MM.1S (cell line): ENCODE measurements around the gene KRT2.

ENCODE experiments used
- DNase-seq: peaks from one replicate; pipeline ENCODE4 v3.0.0-alpha.2; 2015
- H2AFZ ChIP-seq: fragments of 300-600 bp; sonication (generic); 2 replicates; pipeline ENCODE4 v1.6.0; 2016; ENCODE audit warnings: antibody characterized with exemption, low read length
- H3F3A ChIP-seq: fragments of 300-600 bp; sonication (generic); 2 replicates; pipeline ENCODE4 v1.6.1; 2016; ENCODE audit warnings: mild to moderate bottlenecking, antibody characterized with exemption, low read length, moderate library complexity, mixed read lengths; ENCODE audit not compliant: insufficient read depth
- H3K27ac ChIP-seq: fragments of 300-600 bp; sonication (generic); 2 replicates; pipeline ENCODE4 v1.5.1; 2016; ENCODE audit warnings: mild to moderate bottlenecking, low read length
- H3K27me3 ChIP-seq: fragments of 300-600 bp; sonication (generic); replicated peaks from 2 replicates; pipeline ENCODE4 v1.6.0; 2016; ENCODE audit warnings: low read length; ENCODE audit not compliant: insufficient read depth
- H3K36me3 ChIP-seq: fragments of 300-600 bp; sonication (generic); replicated peaks from 2 replicates; pipeline ENCODE4 v1.6.1; 2016; ENCODE audit warnings: mild to moderate bottlenecking, low read length, mixed read lengths; ENCODE audit not compliant: insufficient read depth
- H3K4me1 ChIP-seq: fragments of 300-600 bp; sonication (generic); 2 replicates; pipeline ENCODE4 v1.6.1; 2016; ENCODE audit warnings: low read length, mixed read lengths
- H3K4me2 ChIP-seq: fragments of 300-600 bp; sonication (generic); 2 replicates; pipeline ENCODE4 v1.6.0; 2016; ENCODE audit warnings: low read depth, low read length
- H3K4me3 ChIP-seq: fragments of 300-600 bp; sonication (generic); 2 replicates; pipeline ENCODE4 v1.5.1; 2016; ENCODE audit warnings: low read length, mixed read lengths
- H3K79me2 ChIP-seq: fragments of 300-600 bp; sonication (generic); 2 replicates; pipeline ENCODE4 v1.6.1; 2016; ENCODE audit warnings: mixed run types, low read length, mixed read lengths
- H3K9ac ChIP-seq: fragments of 300-600 bp; sonication (generic); 2 replicates; pipeline ENCODE4 v1.6.1; 2016; ENCODE audit warnings: low read length, mixed read lengths
- H3K9me2 ChIP-seq: fragments of 300-600 bp; sonication (generic); replicated peaks from 2 replicates; pipeline ENCODE4 v1.6.1; 2016; ENCODE audit warnings: mild to moderate bottlenecking, low read length, mixed read lengths; ENCODE audit not compliant: insufficient read depth
- H3K9me3 ChIP-seq: fragments of 300-600 bp; sonication (generic); replicated peaks from 2 replicates; pipeline ENCODE4 v1.6.1; 2016; ENCODE audit warnings: mild to moderate bottlenecking, low read length, mixed read lengths; ENCODE audit not compliant: insufficient read depth
- H4K20me1 ChIP-seq: fragments of 300-600 bp; sonication (generic); 2 replicates; pipeline ENCODE4 v1.6.1; 2016; ENCODE audit warnings: mild to moderate bottlenecking, low read length, moderate library complexity, mixed read lengths; ENCODE audit not compliant: insufficient read depth
- EZH2 ChIP-seq: fragments of 300-600 bp; sonication (generic); optimal IDR thresholded peaks from 2 replicates; pipeline ENCODE3; 2017; ENCODE audit warnings: low read depth, mild to moderate bottlenecking, antibody characterized with exemption, low read length, mixed read lengths
- EZH2phosphoT487 ChIP-seq: fragments of 300-600 bp; sonication (generic); IDR thresholded peaks from 2 replicates; pipeline ENCODE4 v1.6.1; 2018; ENCODE audit warnings: antibody characterized with exemption, low read length
- TF ChIP-seq, protein P1 (sequence below): fragments of 300-600 bp; sonication (generic); IDR thresholded peaks from 2 replicates; pipeline ENCODE4 v1.5.1; 2016; ENCODE audit warnings: antibody characterized with exemption, low read length, mixed read lengths

The KRT2 gene

DNA sequence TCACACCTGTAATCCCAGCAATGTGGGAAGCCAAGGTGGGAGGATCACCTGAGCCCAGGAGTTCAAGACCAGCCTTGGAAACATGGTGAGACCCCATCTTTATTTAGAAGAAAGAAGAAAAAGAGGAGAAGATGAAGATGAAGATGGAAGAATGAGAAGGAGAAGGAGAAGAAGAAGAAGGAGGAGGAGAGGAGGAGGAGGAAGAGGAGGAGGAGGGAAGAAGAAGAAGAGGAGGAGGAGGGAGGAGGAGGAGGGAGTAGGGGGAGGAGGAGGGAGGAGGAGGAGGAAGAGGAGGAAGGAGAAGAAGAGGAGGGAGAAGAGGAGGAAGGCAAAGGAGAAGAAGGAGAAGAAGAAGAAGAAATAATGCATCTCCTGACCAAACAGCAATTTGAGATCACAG, 37.2 kb upstream of the KRT2 start:
- Histone ChIP-seq H3K27ac (no peak overlapping the region), H3K9me2 (no peaks in the 10 kb centered on the region), H3K27me3 (peaks cover 93% of the 10 kb centered on the region), H3K79me2 (no peaks in the 10 kb centered on the region), H3K4me1 (no peaks in the 10 kb centered on the region), H4K20me1 (no peaks in the 10 kb centered on the region), H3F3A (no peaks in the 10 kb centered on the region), H3K9me3 (no peaks in the 10 kb centered on the region), H3K36me3 (no peaks in the 10 kb centered on the region), H3K9ac (no peak overlapping the region), H3K4me2 (no peak overlapping the region), H3K4me3 (no peak overlapping the region), H2AFZ (no peak overlapping the region)
- DNase-seq, result no peak
- TF ChIP-seq EZH2 (no peak), EZH2phosphoT487 (no peak)
- TF ChIP-seq, protein P1, sequence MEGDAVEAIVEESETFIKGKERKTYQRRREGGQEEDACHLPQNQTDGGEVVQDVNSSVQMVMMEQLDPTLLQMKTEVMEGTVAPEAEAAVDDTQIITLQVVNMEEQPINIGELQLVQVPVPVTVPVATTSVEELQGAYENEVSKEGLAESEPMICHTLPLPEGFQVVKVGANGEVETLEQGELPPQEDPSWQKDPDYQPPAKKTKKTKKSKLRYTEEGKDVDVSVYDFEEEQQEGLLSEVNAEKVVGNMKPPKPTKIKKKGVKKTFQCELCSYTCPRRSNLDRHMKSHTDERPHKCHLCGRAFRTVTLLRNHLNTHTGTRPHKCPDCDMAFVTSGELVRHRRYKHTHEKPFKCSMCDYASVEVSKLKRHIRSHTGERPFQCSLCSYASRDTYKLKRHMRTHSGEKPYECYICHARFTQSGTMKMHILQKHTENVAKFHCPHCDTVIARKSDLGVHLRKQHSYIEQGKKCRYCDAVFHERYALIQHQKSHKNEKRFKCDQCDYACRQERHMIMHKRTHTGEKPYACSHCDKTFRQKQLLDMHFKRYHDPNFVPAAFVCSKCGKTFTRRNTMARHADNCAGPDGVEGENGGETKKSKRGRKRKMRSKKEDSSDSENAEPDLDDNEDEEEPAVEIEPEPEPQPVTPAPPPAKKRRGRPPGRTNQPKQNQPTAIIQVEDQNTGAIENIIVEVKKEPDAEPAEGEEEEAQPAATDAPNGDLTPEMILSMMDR, result no peak

DNA sequence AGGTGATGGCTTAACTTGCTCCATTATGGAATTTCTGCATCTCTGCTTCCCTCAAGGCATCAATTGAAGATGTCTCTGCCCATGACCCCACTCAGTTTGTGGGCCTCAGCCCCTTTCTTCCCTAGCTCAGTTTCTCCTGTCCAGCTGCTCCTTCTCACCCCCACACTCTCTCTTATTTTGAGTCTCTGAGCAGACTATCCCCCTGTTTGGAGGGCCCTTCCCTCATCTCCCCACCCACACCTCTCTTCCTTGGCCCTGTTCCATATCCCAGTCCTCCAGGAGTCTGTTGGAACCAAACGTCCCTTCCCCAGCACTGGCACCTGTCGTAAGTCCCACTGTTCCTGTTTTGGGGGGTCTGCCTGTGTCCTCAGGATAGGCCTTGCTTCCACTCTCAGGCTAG, 36.5 kb upstream of the KRT2 start:
- no peaks in the 10 kb centered on the region for H3F3A ChIP-seq
- no peak overlapping the region for H3K27ac ChIP-seq
- no peak overlapping the region for H3K4me3 ChIP-seq
- TF ChIP-seq EZH2phosphoT487 (no peak), EZH2 (no peak)
- TF ChIP-seq, protein P1, result no peak
- H3K9ac ChIP-seq, result no peak overlapping the region
- H3K4me2 ChIP-seq, result no peak overlapping the region
- no peak for DNase-seq
- no peaks in the 10 kb centered on the region for H3K9me2 ChIP-seq
- no peaks in the 10 kb centered on the region for H3K4me1 ChIP-seq
- H2AFZ ChIP-seq, result no peak overlapping the region
- no peaks in the 10 kb centered on the region for H3K36me3 ChIP-seq
- no peaks in the 10 kb centered on the region for H3K9me3 ChIP-seq
- H3K27me3 ChIP-seq, result peaks cover 91% of the 10 kb centered on the region
- H4K20me1 ChIP-seq, result no peaks in the 10 kb centered on the region
- no peaks in the 10 kb centered on the region for H3K79me2 ChIP-seq

DNA sequence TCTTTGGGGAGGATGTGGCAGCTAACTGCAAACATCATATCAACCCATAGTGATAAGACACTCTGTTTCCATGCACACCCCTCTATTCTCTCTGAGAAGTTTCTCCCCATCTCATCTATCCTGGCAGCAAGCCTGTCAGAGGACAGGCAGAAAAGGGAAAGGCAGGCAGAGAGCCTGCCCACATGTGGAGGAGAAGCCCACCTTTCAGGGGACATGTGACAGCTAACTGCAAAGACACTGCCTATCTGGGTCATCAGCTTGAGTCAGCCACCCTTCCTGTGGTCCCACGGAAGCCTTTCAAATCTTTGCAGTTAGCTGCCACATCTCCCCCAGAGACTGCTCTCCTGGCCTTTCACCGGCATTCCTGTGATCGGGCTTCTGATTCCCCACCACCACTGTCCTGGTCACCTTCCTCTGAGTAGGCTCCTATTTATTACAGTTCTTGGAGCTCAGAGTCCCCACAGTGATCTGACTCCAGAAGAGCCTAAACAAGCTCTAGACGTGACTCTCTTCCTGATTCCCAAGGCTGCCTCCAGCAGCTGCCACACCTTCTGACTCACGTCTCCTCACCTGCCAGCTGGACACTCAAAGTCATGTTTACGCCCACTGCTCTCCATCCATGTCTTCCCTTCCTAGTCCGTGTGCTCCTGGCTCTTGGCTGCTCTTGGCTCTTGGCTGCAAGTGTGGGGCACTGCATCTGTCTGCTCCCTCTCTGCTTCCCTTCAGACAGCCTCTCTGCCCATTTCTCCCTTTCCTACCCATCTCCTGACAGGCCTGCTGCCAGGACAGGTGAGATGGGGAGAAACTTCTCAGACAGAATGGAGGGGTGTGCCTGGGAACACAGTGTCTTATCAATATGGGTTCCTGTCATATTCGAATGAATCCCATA, 35.7 kb upstream of the KRT2 start:
- Histone ChIP-seq H3K27ac (no peak overlapping the region), H3K9ac (no peak overlapping the region), H3K4me1 (no peaks in the 10 kb centered on the region), H3K9me2 (no peaks in the 10 kb centered on the region), H3F3A (no peaks in the 10 kb centered on the region), H3K4me3 (no peak overlapping the region), H3K9me3 (no peaks in the 10 kb centered on the region), H4K20me1 (no peaks in the 10 kb centered on the region), H3K27me3 (peaks cover 90% of the 10 kb centered on the region), H3K4me2 (no peak overlapping the region), H2AFZ (no peak overlapping the region), H3K79me2 (no peaks in the 10 kb centered on the region), H3K36me3 (no peaks in the 10 kb centered on the region)
- DNase-seq, result no peak
- TF ChIP-seq, protein P1, result no peak
- no peak for TF ChIP-seq EZH2phosphoT487
- no peak for TF ChIP-seq EZH2
